H9 (cell line): ENCODE data around the gene SDHB. TPM values are rescaled to one million over a fixed set of nuclear protein-coding genes. Genes with fewer than 3 reads are reported as not detected.

Experiments
- DNase-seq: peaks from one replicate; pipeline ENCODE4 v3.0.0-alpha.2; 2017
- H2AFZ ChIP-seq: one replicate; pipeline ENCODE4 v1.6.1; 2013; ENCODE audit warnings: mild to moderate bottlenecking, low read length, control low read depth, moderate library complexity
- H2AK5ac ChIP-seq: 2 replicates; pipeline ENCODE4 v1.6.1; 2013; ENCODE audit warnings: low read length, control low read depth, mixed read lengths; ENCODE audit not compliant: insufficient read length
- H2BK120ac ChIP-seq: one replicate; pipeline ENCODE4 v1.6.1; 2013; ENCODE audit warnings: low read depth, mild to moderate bottlenecking, low read length, control low read depth, inconsistent platforms; ENCODE audit not compliant: poor library complexity, severe bottlenecking
- H2BK12ac ChIP-seq: 2 replicates; pipeline ENCODE4 v1.6.1; 2013; ENCODE audit warnings: low read length, control low read depth, mixed read lengths, low read depth; ENCODE audit not compliant: insufficient read length
- H2BK15ac ChIP-seq: 2 replicates; pipeline ENCODE4 v1.6.1; 2013; ENCODE audit warnings: low read depth, low read length, control low read depth
- H2BK20ac ChIP-seq: one replicate; pipeline ENCODE4 v1.6.1; 2013; ENCODE audit warnings: low read depth, mild to moderate bottlenecking, low read length, control low read depth, inconsistent platforms; ENCODE audit not compliant: poor library complexity, severe bottlenecking
- H2BK5ac ChIP-seq: 2 replicates; pipeline ENCODE4 v1.6.1; 2013; ENCODE audit warnings: low read length, control low read depth, mixed read lengths; ENCODE audit not compliant: insufficient read length
- H3K14ac ChIP-seq: 2 replicates; pipeline ENCODE4 v1.6.1; 2013; ENCODE audit warnings: low read length, control low read depth; ENCODE audit not compliant: insufficient read depth
- H3K18ac ChIP-seq: 2 replicates; pipeline ENCODE4 v1.6.1; 2013; ENCODE audit warnings: low read depth, mild to moderate bottlenecking, mixed read lengths, low read length, control low read depth; ENCODE audit not compliant: insufficient read length
- H3K23ac ChIP-seq: 2 replicates; pipeline ENCODE4 v1.6.1; 2013; ENCODE audit warnings: low read length, control low read depth, mixed read lengths, low read depth; ENCODE audit not compliant: insufficient read length
- H3K23me2 ChIP-seq: 2 replicates; pipeline ENCODE4 v1.6.1; 2013; ENCODE audit warnings: low read depth, mild to moderate bottlenecking, mixed read lengths, low read length, control low read depth; ENCODE audit not compliant: insufficient read length, poor library complexity, severe bottlenecking
- H3K27ac ChIP-seq: 2 replicates; pipeline ENCODE4 v1.5.1; 2013; ENCODE audit warnings: low read length, control low read depth, mixed read lengths, low read depth; ENCODE audit not compliant: insufficient read length
- H3K27me3 ChIP-seq: 2 replicates; pipeline ENCODE4 v1.6.1; 2013; ENCODE audit warnings: low read length, control low read depth, inconsistent platforms; ENCODE audit not compliant: insufficient read depth
- H3K4ac ChIP-seq: 2 replicates; pipeline ENCODE4 v1.6.1; 2013; ENCODE audit warnings: low read depth, mild to moderate bottlenecking, control low read depth, inconsistent platforms, low read length, moderate library complexity
- H3K4me1 ChIP-seq: 2 replicates; pipeline ENCODE4 v1.6.1; 2013; ENCODE audit warnings: low read length, control low read depth, inconsistent platforms; ENCODE audit not compliant: insufficient read depth
- H3K4me2 ChIP-seq: 2 replicates; pipeline ENCODE4 v1.6.1; 2013; ENCODE audit warnings: low read length, control low read depth, mixed read lengths; ENCODE audit not compliant: insufficient read length, insufficient read depth
- H3K56ac ChIP-seq: 2 replicates; pipeline ENCODE4 v1.6.1; 2013; ENCODE audit warnings: low read depth, mild to moderate bottlenecking, mixed read lengths, low read length, control low read depth; ENCODE audit not compliant: insufficient read length
- H3K79me1 ChIP-seq: 2 replicates; pipeline ENCODE4 v1.6.1; 2013; ENCODE audit warnings: low read depth, mild to moderate bottlenecking, moderate library complexity, low read length, control low read depth, inconsistent platforms; ENCODE audit not compliant: insufficient read depth, poor library complexity, severe bottlenecking
- H3K79me2 ChIP-seq: 2 replicates; pipeline ENCODE4 v1.6.1; 2013; ENCODE audit warnings: low read length, control low read depth, inconsistent platforms; ENCODE audit not compliant: insufficient read depth
- H3K9ac ChIP-seq: 2 replicates; pipeline ENCODE4 v1.6.1; 2013; ENCODE audit warnings: low read length, control low read depth, mixed read lengths; ENCODE audit not compliant: insufficient read length; ENCODE audit errors: extremely low read depth
- H3K9me3 ChIP-seq: one replicate; pipeline ENCODE4 v1.6.1; 2013; ENCODE audit warnings: low read depth, low read length, inconsistent platforms; ENCODE audit not compliant: control insufficient read depth
- H3T11ph ChIP-seq: one replicate; pipeline ENCODE4 v1.6.1; 2013; ENCODE audit warnings: mild to moderate bottlenecking, low read length, control low read depth, inconsistent platforms
- H4K20me1 ChIP-seq: one replicate; pipeline ENCODE4 v1.6.1; 2013; ENCODE audit not compliant: control insufficient read depth, insufficient read length, insufficient read depth
- H4K5ac ChIP-seq: 2 replicates; pipeline ENCODE4 v1.6.1; 2013; ENCODE audit warnings: low read depth, mild to moderate bottlenecking, mixed read lengths, low read length, control low read depth; ENCODE audit not compliant: insufficient read length
- H4K8ac ChIP-seq: replicated peaks from 2 replicates; pipeline ENCODE4 v1.6.1; 2013; ENCODE audit warnings: low read length, control low read depth, mixed read lengths, low read depth; ENCODE audit not compliant: insufficient read length
- H4K91ac ChIP-seq: 2 replicates; pipeline ENCODE4 v1.6.1; 2013; ENCODE audit warnings: low read depth, mild to moderate bottlenecking, moderate library complexity, mixed read lengths, low read length, control low read depth; ENCODE audit not compliant: insufficient read length
- H3K27ac Mint-ChIP-seq, 3 experiments: 2 replicates in 2 of 3; 3 replicates in 1 of 3; pipeline ENCODE4 v1.8.0; 2020 to 2021; ENCODE audit warnings: mixed read lengths in 3 of 3, mild to moderate bottlenecking in 1 of 3, moderate library complexity in 1 of 3
- H3K27me3 Mint-ChIP-seq: 2 replicates; pipeline ENCODE4 v1.8.0; 2021; ENCODE audit warnings: low read depth, mild to moderate bottlenecking, moderate library complexity, mixed read lengths
- H3K36me3 Mint-ChIP-seq, 3 experiments: 2 replicates in 2 of 3; 3 replicates in 1 of 3; pipeline ENCODE4 v1.8.0; 2020 to 2021; ENCODE audit warnings: low read depth in 3 of 3, mixed read lengths in 3 of 3; ENCODE audit not compliant: insufficient read depth in 1 of 3
- H3K4me1 Mint-ChIP-seq, 2 experiments: 2 replicates each; pipeline ENCODE4 v1.8.0; 2020; ENCODE audit warnings: mixed read lengths in 2 of 2
- H3K4me3 Mint-ChIP-seq, 2 experiments: 2 replicates in 1 of 2; 3 replicates in 1 of 2; pipeline ENCODE4 v1.8.0; 2020 to 2021; ENCODE audit warnings: mild to moderate bottlenecking in 2 of 2, mixed read lengths in 2 of 2, moderate library complexity in 1 of 2
- H3K9me3 Mint-ChIP-seq, 2 experiments: 2 replicates in 1 of 2; 3 replicates in 1 of 2; pipeline ENCODE4 v1.8.0; 2020; ENCODE audit warnings: mild to moderate bottlenecking in 2 of 2, mixed read lengths in 2 of 2, moderate library complexity in 1 of 2
- WGBS: extraction: QIAGEN DNeasy Blood & Tissue Kit; methylation state at CpG from one replicate; pipeline ENCODE4 v1.1.7; 2013; ENCODE audit warnings: missing lambda C conversion rate, low lambda C conversion rate, mixed read lengths; ENCODE audit not compliant: insufficient read length; ENCODE audit errors: extremely low coverage; 5-methylcytosine and 5-hydroxymethylcytosine counted together
- total RNA-seq: library from RNA; stranded (reverse); gene quantifications from 2 replicates; pipeline ENCODE4 v1.2.1, GENCODE V29; 2021
- TF ChIP-seq, protein P1 (sequence below): fragments of 200-600 bp; sonication (generic); conservative IDR thresholded peaks from 3 replicates; pipeline ENCODE4 v1.8.0; 2021; ENCODE audit warnings: antibody characterized with exemption, mild to moderate bottlenecking

The SDHB gene
- total RNA-seq, 1 experiment from 2014 or later = 77.5 TPM

DNA sequence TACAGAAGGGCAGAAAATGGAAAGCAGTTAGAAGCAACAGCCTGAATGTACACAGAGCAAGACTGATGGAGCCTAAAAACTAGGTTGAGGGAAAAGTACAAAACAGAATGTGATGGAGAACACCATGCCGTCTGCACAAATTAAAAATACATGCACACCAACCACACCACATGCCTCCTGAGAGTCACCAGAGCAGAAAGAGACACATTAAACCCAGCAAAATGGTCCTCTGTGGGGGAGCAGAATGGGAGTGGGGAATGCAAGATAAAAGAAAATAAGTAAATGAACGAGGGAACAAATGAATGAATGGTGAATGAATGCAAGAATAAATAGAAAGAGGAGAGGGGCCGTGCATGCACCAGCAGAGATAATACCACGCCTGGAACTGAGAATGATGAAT, 41.3 kb upstream of the SDHB start:
- Histone ChIP-seq H4K91ac (no peak overlapping the region), H3K23me2 (no peaks in the 10 kb centered on the region), H3T11ph (no peak overlapping the region), H3K56ac (no peak overlapping the region), H3K27me3 (no peaks in the 10 kb centered on the region), H3K79me1 (no peaks in the 10 kb centered on the region), H4K5ac (no peak overlapping the region), H3K4me2 (no peak overlapping the region), H2AK5ac (no peak overlapping the region), H2BK5ac (no peak overlapping the region), H3K9me3 (no peaks in the 10 kb centered on the region), H4K20me1 (no peaks in the 10 kb centered on the region), H2AFZ (no peak overlapping the region), H2BK20ac (no peak overlapping the region), H3K14ac (no peak overlapping the region), H2BK15ac (no peak overlapping the region), H2BK12ac (no peak overlapping the region), H3K9ac (no peak overlapping the region), H3K27ac (no peak overlapping the region), H3K4me1 (no peaks in the 10 kb centered on the region), H3K4ac (no peak overlapping the region), H2BK120ac (no peak overlapping the region), H3K23ac (no peak overlapping the region), H3K79me2 (no peaks in the 10 kb centered on the region), H4K8ac (no peak overlapping the region), H3K18ac (no peak overlapping the region)
- Mint-ChIP-seq H3K4me3 (no peak overlapping the region), H3K4me1 (peaks cover 13 to 27% of the 10 kb centered on the region in 2 experiments), H3K27ac (no peak overlapping the region), H3K9me3 (no peaks in the 10 kb centered on the region; a peak in 2 of 5 replicates), H3K27me3 (peaks cover 2% of the 10 kb centered on the region), H3K36me3 (no peaks in the 10 kb centered on the region)
- TF ChIP-seq, protein P1, sequence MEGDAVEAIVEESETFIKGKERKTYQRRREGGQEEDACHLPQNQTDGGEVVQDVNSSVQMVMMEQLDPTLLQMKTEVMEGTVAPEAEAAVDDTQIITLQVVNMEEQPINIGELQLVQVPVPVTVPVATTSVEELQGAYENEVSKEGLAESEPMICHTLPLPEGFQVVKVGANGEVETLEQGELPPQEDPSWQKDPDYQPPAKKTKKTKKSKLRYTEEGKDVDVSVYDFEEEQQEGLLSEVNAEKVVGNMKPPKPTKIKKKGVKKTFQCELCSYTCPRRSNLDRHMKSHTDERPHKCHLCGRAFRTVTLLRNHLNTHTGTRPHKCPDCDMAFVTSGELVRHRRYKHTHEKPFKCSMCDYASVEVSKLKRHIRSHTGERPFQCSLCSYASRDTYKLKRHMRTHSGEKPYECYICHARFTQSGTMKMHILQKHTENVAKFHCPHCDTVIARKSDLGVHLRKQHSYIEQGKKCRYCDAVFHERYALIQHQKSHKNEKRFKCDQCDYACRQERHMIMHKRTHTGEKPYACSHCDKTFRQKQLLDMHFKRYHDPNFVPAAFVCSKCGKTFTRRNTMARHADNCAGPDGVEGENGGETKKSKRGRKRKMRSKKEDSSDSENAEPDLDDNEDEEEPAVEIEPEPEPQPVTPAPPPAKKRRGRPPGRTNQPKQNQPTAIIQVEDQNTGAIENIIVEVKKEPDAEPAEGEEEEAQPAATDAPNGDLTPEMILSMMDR = no peak
- no peak for DNase-seq
- WGBS = no CpG with 5 or more reads among the region's 4 CpGs
